ENCODE measurements around the gene RAB11B. TPM values are rescaled to one million over a fixed set of nuclear protein-coding genes. Genes with fewer than 3 reads are reported as not detected.

Gene RAB11B
- total RNA-seq, 1 experiment from 2014 or later: 67.2 TPM

GRCh38 chr19:8397271-8397670 is 7.1 kb downstream of the RAB11B start:
- no peaks in the 10 kb centered on the region for H3K9me3 Mint-ChIP-seq (ENCODE audit: unreplicated experiment)
- H3K4me3 Mint-ChIP-seq (ENCODE audit: unreplicated experiment): peak overlapping the region; percentile 4
- H3K4me1 Mint-ChIP-seq (ENCODE audit: insufficient read depth, unreplicated experiment): peaks cover 30% of the 10 kb centered on the region
- intact Hi-C loops (cut with micrococcal nuclease): no loop called here
- ChIA-PET CTCF (interaction anchor here (0.6 to 3.7 kb wide), 8 partner anchors 15 to 93 kb away, joined by 3 to 64 read pairs (median 4); partner anchors contain the start of gene ANGPTL4), POLR2A (no interaction called here)
- peaks cover 26% of the 10 kb centered on the region for H3K36me3 Mint-ChIP-seq (ENCODE audit: insufficient read depth, unreplicated experiment)
- no peak for DNase-seq (ENCODE audit: unreplicated experiment)
- no TSS peak for BruUV-seq (replicated peaks)
- TF ChIP-seq CTCF (IDR thresholded peaks at IDR 0.05; ENCODE audit: unreplicated experiment): no peak
- H3K27ac Mint-ChIP-seq (ENCODE audit: low read depth, unreplicated experiment): peak overlapping the region; percentile 81
- no peaks in the 10 kb centered on the region for H3K27me3 Mint-ChIP-seq (ENCODE audit: insufficient read depth, unreplicated experiment)

- Mint-ChIP-seq H3K27ac (ENCODE audit: low read depth, unreplicated experiment) (peak overlapping the region; percentile 81), H3K4me3 (ENCODE audit: unreplicated experiment) (no peak overlapping the region), H3K36me3 (ENCODE audit: insufficient read depth, unreplicated experiment) (peaks cover 25% of the 10 kb centered on the region), H3K27me3 (ENCODE audit: insufficient read depth, unreplicated experiment) (no peaks in the 10 kb centered on the region), H3K4me1 (ENCODE audit: insufficient read depth, unreplicated experiment) (peaks cover 29% of the 10 kb centered on the region), H3K9me3 (ENCODE audit: unreplicated experiment) (no peaks in the 10 kb centered on the region)
- no peak for TF ChIP-seq CTCF (IDR thresholded peaks at IDR 0.05; ENCODE audit: unreplicated experiment)
- DNase-seq (ENCODE audit: unreplicated experiment): no peak
- no TSS peak for BruUV-seq (replicated peaks)
- CTCF ChIA-PET: interaction anchor here (1.3 to 3.7 kb wide), 7 partner anchors 14 to 78 kb away, joined by 3 to 64 read pairs (median 5); no protein-coding TSS in a partner anchor
- intact Hi-C loops (cut with micrococcal nuclease): no loop called here
- POLR2A ChIA-PET: interaction anchor here (1.2 kb wide), 1 partner anchor 36 kb away, joined by 3 read pairs; no protein-coding TSS in a partner anchor
Observed at GRCh38 chr19:8397746-8398310, 7.7 kb downstream of the RAB11B start.

- no peak for TF ChIP-seq CTCF (IDR thresholded peaks at IDR 0.05; ENCODE audit: unreplicated experiment)
- no peak overlapping the region for H3K4me3 Mint-ChIP-seq (ENCODE audit: unreplicated experiment)
- intact Hi-C loops (cut with micrococcal nuclease): no loop called here
- H3K27ac Mint-ChIP-seq (ENCODE audit: low read depth, unreplicated experiment): no peak overlapping the region
- DNase-seq (ENCODE audit: unreplicated experiment): no peak
- no TSS peak for BruUV-seq (replicated peaks)
- peaks cover 24% of the 10 kb centered on the region for H3K4me1 Mint-ChIP-seq (ENCODE audit: insufficient read depth, unreplicated experiment)
- H3K9me3 Mint-ChIP-seq (ENCODE audit: unreplicated experiment): no peaks in the 10 kb centered on the region
- ChIA-PET CTCF (interaction anchor here (0.6 to 3.7 kb wide), 9 partner anchors 14 to 78 kb away, joined by 3 to 64 read pairs (median 4); no protein-coding TSS in a partner anchor), POLR2A (interaction anchor here (1.2 kb wide), 1 partner anchor 37 kb away, joined by 3 read pairs; no protein-coding TSS in a partner anchor)
- peaks cover 19% of the 10 kb centered on the region for H3K36me3 Mint-ChIP-seq (ENCODE audit: insufficient read depth, unreplicated experiment)
- H3K27me3 Mint-ChIP-seq (ENCODE audit: insufficient read depth, unreplicated experiment): no peaks in the 10 kb centered on the region
Observed at GRCh38 chr19:8398311-8398771, 8.2 kb downstream of the RAB11B start.

- Mint-ChIP-seq H3K4me3 (ENCODE audit: unreplicated experiment) (no peak overlapping the region), H3K36me3 (ENCODE audit: insufficient read depth, unreplicated experiment) (peaks cover 21% of the 10 kb centered on the region), H3K9me3 (ENCODE audit: unreplicated experiment) (no peaks in the 10 kb centered on the region), H3K27ac (ENCODE audit: low read depth, unreplicated experiment) (no peak overlapping the region), H3K27me3 (ENCODE audit: insufficient read depth, unreplicated experiment) (no peaks in the 10 kb centered on the region), H3K4me1 (ENCODE audit: insufficient read depth, unreplicated experiment) (peaks cover 19% of the 10 kb centered on the region)
- ChIA-PET POLR2A (no interaction called here), CTCF (interaction anchor here (0.6 to 3.7 kb wide), 3 partner anchors 14 to 187 kb away, joined by 3 to 64 read pairs (median 4); no protein-coding TSS in a partner anchor)
- intact Hi-C loops (cut with micrococcal nuclease): no loop called here
- no peak for DNase-seq (ENCODE audit: unreplicated experiment)
- no TSS peak for BruUV-seq (replicated peaks)
- no peak for TF ChIP-seq CTCF (IDR thresholded peaks at IDR 0.05; ENCODE audit: unreplicated experiment)
Observed at GRCh38 chr19:8399681-8400188, 9.6 kb downstream of the RAB11B start.

All from MCF 10A (cell line).